Measurements from ENCODE around the gene CDCA5.

The CDCA5 gene

DNA sequence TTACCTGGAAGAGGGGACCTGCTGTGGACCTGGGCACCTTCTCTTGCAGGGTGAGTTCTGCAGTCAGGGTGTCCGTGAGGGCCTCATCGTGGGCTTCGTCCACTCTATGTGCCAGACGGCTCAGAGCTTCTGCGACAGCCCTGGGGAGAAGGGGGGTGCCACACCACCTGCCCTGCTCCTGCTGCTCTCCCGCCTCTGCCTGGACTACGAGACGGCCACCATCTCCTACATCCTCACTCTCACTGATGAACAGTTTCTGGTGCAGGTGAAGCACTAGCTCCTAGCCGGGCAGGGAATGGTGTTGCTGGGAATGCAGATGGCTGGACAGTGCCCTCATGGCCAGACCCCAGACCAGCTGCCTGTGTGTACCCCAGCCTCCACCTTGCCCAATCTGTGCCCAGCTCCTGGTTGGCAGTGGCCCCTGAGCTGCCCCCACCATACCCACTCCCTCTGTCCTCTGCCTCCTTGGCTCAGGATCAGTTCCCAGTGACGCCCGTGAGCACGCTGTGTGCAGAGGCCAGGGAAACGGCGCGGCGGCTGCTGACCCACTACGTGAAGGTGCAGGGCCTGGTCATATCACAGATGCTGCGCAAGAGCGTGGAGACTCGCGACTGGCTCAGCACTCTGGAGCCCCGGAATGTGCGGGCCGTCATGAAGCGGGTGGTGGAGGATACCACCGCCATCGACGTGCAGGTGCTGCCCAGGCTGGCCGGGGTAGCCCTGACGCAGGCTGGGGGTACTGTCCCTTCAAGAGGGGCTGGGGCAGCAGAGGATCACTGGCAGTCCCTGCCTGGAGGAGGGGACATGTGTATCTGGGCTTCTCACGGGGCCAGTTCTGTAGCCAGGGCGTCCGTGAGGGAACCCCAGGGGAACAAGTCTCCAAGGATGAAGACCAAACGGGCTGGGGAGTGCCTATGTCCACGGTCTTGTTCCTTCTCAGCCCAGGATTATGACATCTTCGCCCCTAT lies 25.7 kb upstream of the CDCA5 start:
- no peak for TF ChIP-seq EZH2phosphoT487 (IDR thresholded peaks at IDR 0.05; ENCODE audit: low read depth)
- TF ChIP-seq, protein P1, sequence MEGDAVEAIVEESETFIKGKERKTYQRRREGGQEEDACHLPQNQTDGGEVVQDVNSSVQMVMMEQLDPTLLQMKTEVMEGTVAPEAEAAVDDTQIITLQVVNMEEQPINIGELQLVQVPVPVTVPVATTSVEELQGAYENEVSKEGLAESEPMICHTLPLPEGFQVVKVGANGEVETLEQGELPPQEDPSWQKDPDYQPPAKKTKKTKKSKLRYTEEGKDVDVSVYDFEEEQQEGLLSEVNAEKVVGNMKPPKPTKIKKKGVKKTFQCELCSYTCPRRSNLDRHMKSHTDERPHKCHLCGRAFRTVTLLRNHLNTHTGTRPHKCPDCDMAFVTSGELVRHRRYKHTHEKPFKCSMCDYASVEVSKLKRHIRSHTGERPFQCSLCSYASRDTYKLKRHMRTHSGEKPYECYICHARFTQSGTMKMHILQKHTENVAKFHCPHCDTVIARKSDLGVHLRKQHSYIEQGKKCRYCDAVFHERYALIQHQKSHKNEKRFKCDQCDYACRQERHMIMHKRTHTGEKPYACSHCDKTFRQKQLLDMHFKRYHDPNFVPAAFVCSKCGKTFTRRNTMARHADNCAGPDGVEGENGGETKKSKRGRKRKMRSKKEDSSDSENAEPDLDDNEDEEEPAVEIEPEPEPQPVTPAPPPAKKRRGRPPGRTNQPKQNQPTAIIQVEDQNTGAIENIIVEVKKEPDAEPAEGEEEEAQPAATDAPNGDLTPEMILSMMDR (IDR thresholded peaks at IDR 0.05; ENCODE audit: low read depth, low read length): no peak
- peaks cover 16% of the 10 kb centered on the region for H3K79me2 ChIP-seq (ENCODE audit: low read length)
- H3K27ac ChIP-seq (ENCODE audit: low read length): no peak overlapping the region
- no peaks in the 10 kb centered on the region for H3K27me3 ChIP-seq (ENCODE audit: low read depth, low read length)
- H3K4me3 ChIP-seq (ENCODE audit: low read length): no peak overlapping the region
- peaks cover 5% of the 10 kb centered on the region for H4K20me1 ChIP-seq (ENCODE audit: insufficient read depth, low read length)
- H3K4me1 ChIP-seq (ENCODE audit: low read length): peaks cover 21% of the 10 kb centered on the region
- H3K36me3 ChIP-seq (replicated peaks; ENCODE audit: low read depth, low read length): peaks cover 14% of the 10 kb centered on the region
- no peak overlapping the region for H3K9ac ChIP-seq (ENCODE audit: low read length)
- no peak overlapping the region for H3K4me2 ChIP-seq (ENCODE audit: low read length)
- H2AFZ ChIP-seq (ENCODE audit: low read depth, low read length): no peak overlapping the region
- no peaks in the 10 kb centered on the region for H3K9me3 ChIP-seq (ENCODE audit: insufficient read depth, low read length)

DNA sequence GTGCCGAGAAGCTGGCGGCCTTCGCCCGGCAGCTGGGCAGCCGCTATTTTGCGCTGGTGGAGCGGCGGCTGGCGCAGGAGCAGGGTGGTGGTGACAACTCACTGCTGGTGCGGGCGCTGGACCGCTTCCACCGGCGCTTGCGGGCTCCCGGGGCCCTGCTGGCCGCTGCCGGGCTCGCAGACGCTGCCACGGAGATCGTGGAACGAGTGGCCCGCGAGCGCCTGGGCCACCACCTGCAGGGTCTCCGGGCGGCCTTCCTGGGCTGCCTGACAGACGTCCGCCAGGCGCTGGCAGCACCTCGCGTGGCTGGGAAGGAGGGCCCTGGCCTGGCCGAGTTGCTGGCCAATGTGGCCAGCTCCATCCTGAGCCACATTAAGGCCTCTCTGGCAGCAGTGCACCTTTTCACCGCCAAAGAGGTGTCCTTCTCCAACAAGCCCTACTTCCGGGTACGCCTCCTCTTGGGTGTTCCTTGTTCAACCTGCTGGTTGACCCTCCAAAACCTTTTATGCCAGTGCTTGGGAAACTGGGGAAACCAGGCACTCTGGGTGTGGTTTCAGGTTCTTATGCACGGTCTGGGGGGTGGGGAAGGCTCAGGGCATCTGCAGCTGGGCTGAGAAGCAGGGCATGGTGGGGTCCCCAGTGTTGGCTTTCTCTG lies 24.8 kb upstream of the CDCA5 start:
- Histone ChIP-seq H3K79me2 (ENCODE audit: low read length) (peaks cover 16% of the 10 kb centered on the region), H3K4me1 (ENCODE audit: low read length) (peaks cover 19% of the 10 kb centered on the region), H3K9ac (ENCODE audit: low read length) (no peak overlapping the region), H3K9me3 (ENCODE audit: insufficient read depth, low read length) (no peaks in the 10 kb centered on the region), H2AFZ (ENCODE audit: low read depth, low read length) (no peak overlapping the region), H3K4me3 (ENCODE audit: low read length) (no peak overlapping the region), H3K36me3 (replicated peaks; ENCODE audit: low read depth, low read length) (peaks cover 14% of the 10 kb centered on the region), H3K4me2 (ENCODE audit: low read length) (no peak overlapping the region), H4K20me1 (ENCODE audit: insufficient read depth, low read length) (peaks cover 5% of the 10 kb centered on the region), H3K27ac (ENCODE audit: low read length) (no peak overlapping the region), H3K27me3 (ENCODE audit: low read depth, low read length) (no peaks in the 10 kb centered on the region)
- no peak for TF ChIP-seq EZH2phosphoT487 (IDR thresholded peaks at IDR 0.05; ENCODE audit: low read depth)
- TF ChIP-seq, protein P1 (IDR thresholded peaks at IDR 0.05; ENCODE audit: low read depth, low read length): no peak

DNA sequence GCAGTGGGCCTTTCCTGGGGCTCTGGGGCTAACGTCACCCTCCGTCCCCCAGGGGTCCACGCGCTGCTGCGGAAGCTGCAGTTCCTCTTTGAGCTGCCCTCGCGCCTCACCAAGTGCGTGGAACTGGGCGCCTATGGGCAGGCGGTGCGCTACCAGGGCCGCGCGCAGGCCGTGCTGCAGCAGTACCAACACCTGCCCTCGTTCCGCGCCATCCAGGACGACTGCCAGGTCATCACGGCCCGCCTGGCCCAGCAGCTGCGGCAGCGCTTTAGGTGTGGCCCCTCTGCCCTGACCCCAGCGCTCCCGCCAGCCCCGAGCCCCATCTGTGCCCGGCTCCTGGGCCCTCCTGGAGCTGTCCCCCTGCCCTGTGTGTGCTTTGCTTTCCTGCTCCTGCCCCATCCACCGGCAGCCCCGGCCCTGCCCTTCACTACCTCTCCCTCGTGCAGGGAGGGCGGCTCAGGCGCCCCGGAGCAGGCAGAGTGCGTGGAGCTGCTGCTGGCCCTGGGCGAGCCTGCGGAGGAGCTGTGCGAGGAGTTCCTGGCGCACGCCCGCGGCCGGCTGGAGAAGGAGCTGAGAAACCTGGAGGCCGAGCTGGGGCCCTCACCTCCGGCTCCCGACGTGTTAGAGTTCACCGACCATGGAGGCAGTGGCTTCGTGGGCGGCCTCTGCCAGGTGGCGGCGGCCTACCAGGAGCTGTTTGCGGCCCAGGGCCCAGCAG lies 24.1 kb upstream of the CDCA5 start:
- no peak for TF ChIP-seq EZH2phosphoT487 (IDR thresholded peaks at IDR 0.05; ENCODE audit: low read depth)
- peaks cover 11% of the 10 kb centered on the region for H3K79me2 ChIP-seq (ENCODE audit: low read length)

DNA sequence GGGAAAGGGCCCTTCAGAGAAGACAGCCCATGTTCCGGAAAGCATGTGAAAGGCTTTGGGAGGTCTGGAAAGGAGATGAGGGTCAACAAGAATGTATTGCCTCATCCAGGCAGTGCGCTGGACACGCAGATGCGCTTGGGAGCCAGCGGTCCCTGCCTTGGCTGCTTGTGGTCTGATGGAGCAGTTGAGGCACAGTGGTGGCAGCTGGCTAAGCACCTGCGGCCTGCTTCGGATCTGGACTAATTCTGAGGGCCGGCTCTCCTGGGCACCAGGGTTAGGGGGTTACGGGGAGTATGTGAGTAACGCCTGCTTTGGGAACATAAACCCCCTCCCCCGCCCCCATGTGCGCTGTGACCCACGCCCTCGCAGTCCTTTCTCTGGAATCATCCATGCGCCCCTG lies 23.2 kb upstream of the CDCA5 start:
- Histone ChIP-seq H3K4me2 (ENCODE audit: low read length) (no peak overlapping the region), H3K27me3 (ENCODE audit: low read depth, low read length) (no peaks in the 10 kb centered on the region), H2AFZ (ENCODE audit: low read depth, low read length) (no peak overlapping the region), H3K9ac (ENCODE audit: low read length) (no peak overlapping the region), H3K4me3 (ENCODE audit: low read length) (no peak overlapping the region), H3K79me2 (ENCODE audit: low read length) (peaks cover 13% of the 10 kb centered on the region), H4K20me1 (ENCODE audit: insufficient read depth, low read length) (peaks cover 5% of the 10 kb centered on the region), H3K27ac (ENCODE audit: low read length) (no peak overlapping the region), H3K9me3 (ENCODE audit: insufficient read depth, low read length) (no peaks in the 10 kb centered on the region), H3K4me1 (ENCODE audit: low read length) (peaks cover 12% of the 10 kb centered on the region), H3K36me3 (replicated peaks; ENCODE audit: low read depth, low read length) (peaks cover 14% of the 10 kb centered on the region)
- TF ChIP-seq, protein P1 (IDR thresholded peaks at IDR 0.05; ENCODE audit: low read depth, low read length): no peak
- no peak for TF ChIP-seq EZH2phosphoT487 (IDR thresholded peaks at IDR 0.05; ENCODE audit: low read depth)

More for the DNA sequence above, 24.1 kb upstream of the CDCA5 start:
- no peak overlapping the region for H3K27ac ChIP-seq (ENCODE audit: low read length)
- H3K36me3 ChIP-seq (replicated peaks; ENCODE audit: low read depth, low read length): peaks cover 14% of the 10 kb centered on the region
- H3K4me1 ChIP-seq (ENCODE audit: low read length): peaks cover 12% of the 10 kb centered on the region
- no peak overlapping the region for H3K4me3 ChIP-seq (ENCODE audit: low read length)
- H3K9ac ChIP-seq (ENCODE audit: low read length): no peak overlapping the region
- H3K9me3 ChIP-seq (ENCODE audit: insufficient read depth, low read length): no peaks in the 10 kb centered on the region
- peaks cover 5% of the 10 kb centered on the region for H4K20me1 ChIP-seq (ENCODE audit: insufficient read depth, low read length)
- H2AFZ ChIP-seq (ENCODE audit: low read depth, low read length): no peak overlapping the region
- H3K27me3 ChIP-seq (ENCODE audit: low read depth, low read length): no peaks in the 10 kb centered on the region
- H3K4me2 ChIP-seq (ENCODE audit: low read length): no peak overlapping the region

Data from OCI-LY3 (cell line).